MG63 (cell line): ENCODE data around the gene MACROD1. TPM values are rescaled to one million over a fixed set of nuclear protein-coding genes. Genes with fewer than 3 reads are reported as not detected.
A peak's percentile ranks its signal among the peaks of the same experiment; 100 is the strongest.

Source experiments
- DNase-seq: peaks from one replicate; pipeline ENCODE4 v3.0.0-alpha.2; 2020
- H3K27me3 ChIP-seq: fragments of 250-450 bp; sonication (Bioruptor Pico); 2 replicates; pipeline ENCODE4 v1.5.1; 2020; ENCODE audit warnings: mild to moderate bottlenecking, moderate library complexity
- H3K36me3 ChIP-seq: fragments of 250-450 bp; sonication (Bioruptor Pico); 2 replicates; pipeline ENCODE4 v1.5.1; 2020; ENCODE audit warnings: mild to moderate bottlenecking, moderate library complexity
- H3K4me3 ChIP-seq: fragments of 250-450 bp; sonication (Bioruptor Pico); 2 replicates; pipeline ENCODE4 v1.5.1; 2020; ENCODE audit warnings: mild to moderate bottlenecking, moderate library complexity
- H3K9me3 ChIP-seq: fragments of 250-450 bp; sonication (Bioruptor Pico); 2 replicates; pipeline ENCODE4 v1.5.1; 2020; ENCODE audit warnings: mild to moderate bottlenecking, moderate library complexity
- total RNA-seq: library from RNA; depleted of rRNA; stranded (reverse); fragments of >200 nt; shearing (Covaris generic); gene quantifications from 2 replicates; pipeline ENCODE4 v1.2.3, GENCODE V29; 2014; ENCODE audit warnings: low replicate concordance

Gene MACROD1
- total RNA-seq, 1 experiment from 2014 or later = 44.1 TPM

GRCh38 chr11:64095273-64095817 lies 70.6 kb downstream of the MACROD1 start:
- no peaks in the 10 kb centered on the region for H3K9me3 ChIP-seq
- DNase-seq = no peak
- H3K27me3 ChIP-seq = no peaks in the 10 kb centered on the region
- no peak overlapping the region for H3K4me3 ChIP-seq
- no peaks in the 10 kb centered on the region for H3K36me3 ChIP-seq

- no peaks in the 10 kb centered on the region for H3K9me3 ChIP-seq
- H3K27me3 ChIP-seq = no peaks in the 10 kb centered on the region
- peak; percentile 97 for DNase-seq
- H3K4me3 ChIP-seq = no peak overlapping the region
- H3K36me3 ChIP-seq = no peaks in the 10 kb centered on the region
These were observed 71.3 kb downstream of the MACROD1 start for GRCh38 chr11:64094463-64095260.

GRCh38 chr11:64093233-64094039 lies 72.5 kb downstream of the MACROD1 start:
- no peaks in the 10 kb centered on the region for H3K9me3 ChIP-seq
- H3K4me3 ChIP-seq = no peak overlapping the region
- no peaks in the 10 kb centered on the region for H3K27me3 ChIP-seq
- H3K36me3 ChIP-seq = no peaks in the 10 kb centered on the region
- DNase-seq = no peak

- Histone ChIP-seq H3K4me3 (no peak overlapping the region), H3K9me3 (no peaks in the 10 kb centered on the region), H3K27me3 (no peaks in the 10 kb centered on the region), H3K36me3 (no peaks in the 10 kb centered on the region)
- DNase-seq = no peak
These were observed 73.2 kb downstream of the MACROD1 start for GRCh38 chr11:64092761-64093136.

- no peak for DNase-seq
- Histone ChIP-seq H3K36me3 (no peaks in the 10 kb centered on the region), H3K4me3 (no peak overlapping the region)
These were observed 73.7 kb downstream of the MACROD1 start for GRCh38 chr11:64092111-64092760.

GRCh38 chr11:64090806-64091516 lies 75.0 kb downstream of the MACROD1 start:
- H3K36me3 ChIP-seq = no peaks in the 10 kb centered on the region
- no peaks in the 10 kb centered on the region for H3K27me3 ChIP-seq
- H3K4me3 ChIP-seq = no peak overlapping the region
- H3K9me3 ChIP-seq = no peaks in the 10 kb centered on the region
- DNase-seq = no peak

More at GRCh38 chr11:64092111-64092760, 73.7 kb downstream of the MACROD1 start:
- H3K9me3 ChIP-seq = no peaks in the 10 kb centered on the region
- H3K27me3 ChIP-seq = no peaks in the 10 kb centered on the region

GRCh38 chr11:64089915-64090805 lies 75.8 kb downstream of the MACROD1 start:
- H3K27me3 ChIP-seq = no peaks in the 10 kb centered on the region
- no peak for DNase-seq
- no peaks in the 10 kb centered on the region for H3K36me3 ChIP-seq
- no peak overlapping the region for H3K4me3 ChIP-seq
- no peaks in the 10 kb centered on the region for H3K9me3 ChIP-seq

- no peak for DNase-seq
- Histone ChIP-seq H3K36me3 (no peaks in the 10 kb centered on the region), H3K9me3 (no peaks in the 10 kb centered on the region), H3K27me3 (no peaks in the 10 kb centered on the region), H3K4me3 (no peak overlapping the region)
These were observed 76.4 kb downstream of the MACROD1 start for GRCh38 chr11:64089493-64089892.

GRCh38 chr11:64089027-64089360 lies 76.9 kb downstream of the MACROD1 start:
- Histone ChIP-seq H3K36me3 (no peaks in the 10 kb centered on the region), H3K27me3 (no peaks in the 10 kb centered on the region)
- DNase-seq = no peak

GRCh38 chr11:64088162-64089026 lies 77.5 kb downstream of the MACROD1 start:
- no peaks in the 10 kb centered on the region for H3K9me3 ChIP-seq
- H3K27me3 ChIP-seq = no peaks in the 10 kb centered on the region
- no peak overlapping the region for H3K4me3 ChIP-seq
- no peaks in the 10 kb centered on the region for H3K36me3 ChIP-seq
- no peak for DNase-seq

More at GRCh38 chr11:64089027-64089360, 76.9 kb downstream of the MACROD1 start:
- no peaks in the 10 kb centered on the region for H3K9me3 ChIP-seq
- no peak overlapping the region for H3K4me3 ChIP-seq

GRCh38 chr11:64086258-64087123 lies 79.4 kb downstream of the MACROD1 start:
- Histone ChIP-seq H3K9me3 (no peaks in the 10 kb centered on the region), H3K4me3 (no peak overlapping the region), H3K36me3 (no peaks in the 10 kb centered on the region), H3K27me3 (no peaks in the 10 kb centered on the region)
- DNase-seq = no peak

GRCh38 chr11:64085906-64086257 lies 80.0 kb downstream of the MACROD1 start:
- DNase-seq = no peak
- no peaks in the 10 kb centered on the region for H3K36me3 ChIP-seq
- no peaks in the 10 kb centered on the region for H3K27me3 ChIP-seq
- H3K4me3 ChIP-seq = no peak overlapping the region
- H3K9me3 ChIP-seq = no peaks in the 10 kb centered on the region

GRCh38 chr11:64084951-64085710 lies 80.8 kb downstream of the MACROD1 start:
- no peak for DNase-seq
- Histone ChIP-seq H3K4me3 (no peak overlapping the region), H3K36me3 (no peaks in the 10 kb centered on the region), H3K27me3 (no peaks in the 10 kb centered on the region), H3K9me3 (no peaks in the 10 kb centered on the region)
